ENCODE measurements around the gene CCNG1. TPM values are rescaled to one million over a fixed set of nuclear protein-coding genes. Genes with fewer than 3 reads are reported as not detected.
"Not testable (repeated sequence)": the region's sequence is repeated elsewhere in the genome, so short reads cannot be mapped to it uniquely, and the experiment has no call there.

The CCNG1 gene
- 100 to 1,000 TPM in 1 of 3 donors, 10 to 100 TPM in 2; 71.7 to 100 (median 78.7) TPM for total RNA-seq
- total RNA-seq (2013) = 135 TPM

- peak within 1 kb of the TSS; percentile 89 for H3K4me3 Mint-ChIP-seq
- Histone ChIP-seq H3K9me3 (ENCODE audit: control insufficient read depth, insufficient read depth, low read length) (no peaks in the 10 kb centered on the region), H3K4me3 (ENCODE audit: low read length) (peak within 1 kb of the TSS; percentile 89), H3K27ac (ENCODE audit: low read length) (peak within 1 kb of the TSS; percentile 77), H3K27me3 (ENCODE audit: control insufficient read depth, insufficient read depth, low read length) (no peaks in the 10 kb centered on the region), H3K36me3 (ENCODE audit: control insufficient read depth, insufficient read depth, low read length) (peaks cover 18% of the 10 kb centered on the region), H3K4me1 (ENCODE audit: control insufficient read depth, insufficient read depth, low read length) (peaks cover 16% of the 10 kb centered on the region)
- H3K9me3 Mint-ChIP-seq = no peaks in the 10 kb centered on the region
- 0% methylated on average over 50 of the region's 51 CpGs for WGBS (ENCODE audit: insufficient coverage)
- DNase-seq (peak; percentile 82 to 95), ATAC-seq (peak; percentile 92 to 98 (median 96))
- H3K27me3 Mint-ChIP-seq (ENCODE audit: low read depth in 2 of 2) = peaks cover 5 to 6% of the 10 kb centered on the region in 2 donors
- peaks cover 34 to 40% of the 10 kb centered on the region in 2 donors for H3K4me1 Mint-ChIP-seq
- intact Hi-C loops (cut with micrococcal nuclease) = loop anchor here (1.0 kb wide), 2 partner anchors 23 to 69 kb away; partner anchors contain the start of genes HMMR and NUDCD2
- H3K36me3 Mint-ChIP-seq = no peaks in the 10 kb centered on the region
- no peak for TF ChIP-seq CTCF (IDR thresholded peaks at IDR 0.05)
- H3K27ac Mint-ChIP-seq = peak within 1 kb of the TSS; percentile 86 to 91
Observed at GRCh38 chr5:163437309-163438182, at the start of gene CCNG1. Gene CCNG1 (plus strand): TSS chr5:163437595. CDS start chr5:163439257, 1,662 bp downstream.

GRCh38 chr5:163395792-163396191 lies 41.6 kb upstream of the CCNG1 start:
- peaks cover 16 to 18% of the 10 kb centered on the region in 2 donors for H3K27me3 Mint-ChIP-seq (ENCODE audit: low read depth in 2 of 2)
- intact Hi-C loops (cut with micrococcal nuclease) = no loop called here
- Histone ChIP-seq H3K9me3 (ENCODE audit: control insufficient read depth, insufficient read depth, low read length) (no peaks in the 10 kb centered on the region), H3K4me3 (ENCODE audit: low read length) (no peak overlapping the region), H3K27ac (ENCODE audit: low read length) (no peak overlapping the region), H3K4me1 (ENCODE audit: control insufficient read depth, insufficient read depth, low read length) (no peaks in the 10 kb centered on the region), H3K36me3 (ENCODE audit: control insufficient read depth, insufficient read depth, low read length) (no peaks in the 10 kb centered on the region), H3K27me3 (ENCODE audit: control insufficient read depth, insufficient read depth, low read length) (no peaks in the 10 kb centered on the region)
- H3K27ac Mint-ChIP-seq = no peak overlapping the region
- no peak for DNase-seq
- H3K36me3 Mint-ChIP-seq = no peaks in the 10 kb centered on the region
- TF ChIP-seq CTCF (IDR thresholded peaks at IDR 0.05) = no peak
- H3K4me3 Mint-ChIP-seq = no peak overlapping the region
- H3K9me3 Mint-ChIP-seq = no peaks in the 10 kb centered on the region
- no peak for ATAC-seq
- WGBS (ENCODE audit: insufficient coverage) = 100% methylated on average over 2 of the region's 2 CpGs
- no peaks in the 10 kb centered on the region for H3K4me1 Mint-ChIP-seq

- H3K36me3 ChIP-seq (ENCODE audit: control insufficient read depth, insufficient read depth, low read length); H3K9me3 ChIP-seq (ENCODE audit: control insufficient read depth, insufficient read depth, low read length); DNase-seq; H3K4me3 ChIP-seq (ENCODE audit: low read length); H3K27ac ChIP-seq (ENCODE audit: low read length); intact Hi-C loops (cut with micrococcal nuclease); ATAC-seq; H3K4me3 Mint-ChIP-seq; H3K27me3 ChIP-seq (ENCODE audit: control insufficient read depth, insufficient read depth, low read length); H3K9me3 Mint-ChIP-seq; H3K36me3 Mint-ChIP-seq; H3K4me1 Mint-ChIP-seq; H3K4me1 ChIP-seq (ENCODE audit: control insufficient read depth, insufficient read depth, low read length); H3K27ac Mint-ChIP-seq: not testable (repeated sequence)
- WGBS (ENCODE audit: insufficient coverage) = 65% methylated on average over 7 of the region's 9 CpGs
- H3K27me3 Mint-ChIP-seq (ENCODE audit: low read depth in 2 of 2) = peaks cover 18 to 24% of the 10 kb centered on the region in 2 donors
Observed at GRCh38 chr5:163396818-163397340, 40.5 kb upstream of the CCNG1 start.

- intact Hi-C loops (cut with micrococcal nuclease) = no loop called here
- DNase-seq (no peak), ATAC-seq (no peak)
- Histone ChIP-seq H3K27me3 (ENCODE audit: control insufficient read depth, insufficient read depth, low read length) (no peaks in the 10 kb centered on the region), H3K4me1 (ENCODE audit: control insufficient read depth, insufficient read depth, low read length) (no peaks in the 10 kb centered on the region), H3K27ac (ENCODE audit: low read length) (no peak overlapping the region), H3K4me3 (ENCODE audit: low read length) (no peak overlapping the region), H3K9me3 (ENCODE audit: control insufficient read depth, insufficient read depth, low read length) (no peaks in the 10 kb centered on the region), H3K36me3 (ENCODE audit: control insufficient read depth, insufficient read depth, low read length) (no peaks in the 10 kb centered on the region)
- TF ChIP-seq CTCF (IDR thresholded peaks at IDR 0.05) = no peak
- no peak overlapping the region for H3K27ac Mint-ChIP-seq
- H3K4me3 Mint-ChIP-seq = no peak overlapping the region
- no peaks in the 10 kb centered on the region for H3K36me3 Mint-ChIP-seq
- no peaks in the 10 kb centered on the region for H3K4me1 Mint-ChIP-seq
- H3K27me3 Mint-ChIP-seq (ENCODE audit: low read depth in 2 of 2) = peaks cover 18 to 24% of the 10 kb centered on the region in 2 donors
- H3K9me3 Mint-ChIP-seq = no peaks in the 10 kb centered on the region
Observed at GRCh38 chr5:163397354-163397753, 40.0 kb upstream of the CCNG1 start.
